IMR-90 (cell line): ENCODE results near the gene NHSL1. TPM values are rescaled to one million over a fixed set of nuclear protein-coding genes. Genes with fewer than 3 reads are reported as not detected.

Experiments used
- ATAC-seq: fragments of 200-7000 bp; cut with Tn5 transposase; 2 replicates; pipeline ENCODE4 v1.9.1; 2020; ENCODE audit warnings: low read depth, mild to moderate bottlenecking, moderate library complexity
- BruUV-seq: library from RNA; stranded (reverse); fragments of 400-500 nt; replicated peaks from 2 replicates; lab custom pipeline; 2021; lab: Mats Ljungman, UMichigan
- CTCF ChIA-PET: fragments of 300-600 bp; formaldehyde crosslinking; extraction: SDS; loops from one replicate; lab custom pipeline; 2021; ENCODE audit warnings: antibody characterized with exemption; lab: Yijun Ruan, JAX
- POLR2A ChIA-PET: fragments of 300-600 bp; sonication (Branson Sonifier 250); formaldehyde crosslinking; loops from one replicate; lab custom pipeline; 2022; ENCODE audit warnings: antibody characterized with exemption; ENCODE audit not compliant: unreplicated experiment; lab: Charles Lee
- DNase-seq: peaks from one replicate; pipeline ENCODE4 v3.0.0; 2013
- H2AFZ ChIP-seq: replicated peaks from 2 replicates; pipeline ENCODE3; 2013; ENCODE audit warnings: low read length, mild to moderate bottlenecking; ENCODE audit not compliant: poor library complexity
- H2AK5ac ChIP-seq: 2 replicates; pipeline ENCODE4 v1.6.1; 2013; ENCODE audit warnings: low read depth, low read length, inconsistent platforms
- H2AK9ac ChIP-seq: replicated peaks from 2 replicates; pipeline ENCODE3; 2013; ENCODE audit warnings: mild to moderate bottlenecking, low read depth, low read length, moderate library complexity; ENCODE audit not compliant: poor library complexity
- H2BK120ac ChIP-seq: 2 replicates; pipeline ENCODE4 v1.6.1; 2013; ENCODE audit warnings: low read depth, low read length, inconsistent platforms
- H2BK15ac ChIP-seq: 3 replicates; pipeline ENCODE4 v1.6.1; 2013; ENCODE audit warnings: low read depth, low read length, inconsistent platforms
- H2BK20ac ChIP-seq: 2 replicates; pipeline ENCODE4 v1.6.1; 2013; ENCODE audit warnings: low read depth, mild to moderate bottlenecking, inconsistent platforms, low read length, moderate library complexity
- H2BK5ac ChIP-seq: 2 replicates; pipeline ENCODE4 v1.6.1; 2013; ENCODE audit warnings: mild to moderate bottlenecking, low read depth, low read length, inconsistent platforms; ENCODE audit not compliant: poor library complexity, severe bottlenecking
- H3K14ac ChIP-seq: replicated peaks from 2 replicates; pipeline ENCODE4 v1.6.1; 2013; ENCODE audit warnings: low read depth, low read length, inconsistent platforms
- H3K18ac ChIP-seq: 2 replicates; pipeline ENCODE4 v1.6.1; 2013; ENCODE audit warnings: low read depth, low read length, control low read depth
- H3K23ac ChIP-seq: 2 replicates; pipeline ENCODE4 v1.6.1; 2013; ENCODE audit warnings: low read depth, low read length, inconsistent platforms
- H3K27ac ChIP-seq: 2 replicates; pipeline ENCODE4 v1.5.1; 2013; ENCODE audit warnings: mild to moderate bottlenecking, control low read depth, low read length; ENCODE audit not compliant: insufficient read depth
- H3K27me3 ChIP-seq: 2 replicates; pipeline ENCODE4 v1.6.1; 2013; ENCODE audit warnings: low read length; ENCODE audit not compliant: control insufficient read depth, insufficient read depth
- H3K36me3 ChIP-seq: 2 replicates; pipeline ENCODE4 v1.6.1; 2013; ENCODE audit warnings: low read length, mixed read lengths; ENCODE audit not compliant: control insufficient read depth, insufficient read depth
- H3K4ac ChIP-seq: 2 replicates; pipeline ENCODE4 v1.6.1; 2013; ENCODE audit warnings: low read depth, low read length, inconsistent platforms
- H3K4me1 ChIP-seq: 2 replicates; pipeline ENCODE4 v1.6.1; 2013; ENCODE audit warnings: low read length, mixed read lengths; ENCODE audit not compliant: control insufficient read depth, insufficient read depth
- H3K4me2 ChIP-seq: 2 replicates; pipeline ENCODE4 v1.6.1; 2013; ENCODE audit warnings: low read depth, mild to moderate bottlenecking, control low read depth, low read length, moderate library complexity
- H3K4me3 ChIP-seq: 2 replicates; pipeline ENCODE4 v1.5.1; 2013; ENCODE audit warnings: low read depth, mild to moderate bottlenecking, control low read depth, low read length, moderate library complexity; ENCODE audit not compliant: insufficient read depth
- H3K56ac ChIP-seq: 2 replicates; pipeline ENCODE4 v1.6.1; 2013; ENCODE audit warnings: low read length, inconsistent platforms; ENCODE audit not compliant: insufficient read depth; ENCODE audit errors: extremely low read depth
- H3K79me1 ChIP-seq, 2 experiments: 2 replicates each; pipeline ENCODE4 v1.6.1; 2013; ENCODE audit warnings: low read length in 2 of 2, inconsistent platforms in 1 of 2, low read depth in 1 of 2
- H3K9ac ChIP-seq: 2 replicates; pipeline ENCODE4 v1.6.1; 2013; ENCODE audit warnings: low read depth, low read length, control low read depth
- H3K9me1 ChIP-seq: 2 replicates; pipeline ENCODE4 v1.6.1; 2013; ENCODE audit warnings: low read length, inconsistent platforms; ENCODE audit not compliant: insufficient read depth
- H3K9me3 ChIP-seq: 2 replicates; pipeline ENCODE4 v1.6.1; 2013; ENCODE audit warnings: low read length; ENCODE audit not compliant: control insufficient read depth, insufficient read depth
- H4K20me1 ChIP-seq: 2 replicates; pipeline ENCODE4 v1.6.1; 2013; ENCODE audit warnings: low read length, inconsistent platforms; ENCODE audit not compliant: insufficient read depth
- H4K5ac ChIP-seq: 2 replicates; pipeline ENCODE4 v1.6.1; 2013; ENCODE audit warnings: mild to moderate bottlenecking, low read depth, low read length, control low read depth
- H4K8ac ChIP-seq, 2 experiments: 2 replicates each; pipeline ENCODE4 v1.6.1; 2013; ENCODE audit warnings: low read depth in 2 of 2, low read length in 2 of 2, control low read depth in 1 of 2, inconsistent platforms in 1 of 2
- H4K91ac ChIP-seq: 2 replicates; pipeline ENCODE4 v1.6.1; 2013; ENCODE audit warnings: low read depth, low read length, inconsistent platforms; ENCODE audit not compliant: insufficient read depth
- RAD21 ChIP-seq: IDR thresholded peaks from 2 replicates; pipeline ENCODE4 v1.6.1; 2012; ENCODE audit warnings: low read length, improper control_type of control experiment
- WGBS, 2 experiments: methylation state at CpG; one replicate each; pipeline versions ENCODE4 v1.1.5 to v1.1.7; 2013; ENCODE audit warnings: missing lambda C conversion rate in 2 of 2; ENCODE audit not compliant: insufficient read length in 1 of 2; ENCODE audit errors: extremely low coverage in 2 of 2; 5-methylcytosine and 5-hydroxymethylcytosine counted together
- dilution Hi-C: fragments of 300-500 bp; cut with HindIII; formaldehyde crosslinking; loops from one replicate; pipeline ENCODE4 v1.14.3; 2018; ENCODE audit warnings: low sequenced_read_pairs; ENCODE audit not compliant: unreplicated experiment
- in situ Hi-C: fragments of 300-500 bp; cut with MboI; formaldehyde crosslinking; loops from 3 replicates; pipeline ENCODE4 v1.14.3; 2019; ENCODE audit warnings: low sequenced_read_pairs, inconsistent platforms, mixed read lengths
- intact Hi-C: fragments of 100-400 bp; cut with micrococcal nuclease; formaldehyde crosslinking; loops from 2 replicates; pipeline ENCODE4 v1.10.0; 2022
- polyA plus RNA-seq, 3 experiments: library from polyadenylated mRNA; depleted of rRNA; stranded (reverse); fragments of >200 nt; gene quantifications; 2 replicates each; pipeline ENCODE4 v1.2.3, GENCODE V29; 2012; ENCODE audit warnings: low replicate concordance in 1 of 3
- total RNA-seq: library from RNA; depleted of rRNA; stranded (reverse); fragments of >200 nt; gene quantifications from 2 replicates; pipeline ENCODE4 v1.2.3, GENCODE V29; 2012

Gene NHSL1
- total and polyA plus RNA-seq, 2 of the 4 experiments (the other 2 are of a cell fraction) = 5.6 to 7.2 TPM

DNA sequence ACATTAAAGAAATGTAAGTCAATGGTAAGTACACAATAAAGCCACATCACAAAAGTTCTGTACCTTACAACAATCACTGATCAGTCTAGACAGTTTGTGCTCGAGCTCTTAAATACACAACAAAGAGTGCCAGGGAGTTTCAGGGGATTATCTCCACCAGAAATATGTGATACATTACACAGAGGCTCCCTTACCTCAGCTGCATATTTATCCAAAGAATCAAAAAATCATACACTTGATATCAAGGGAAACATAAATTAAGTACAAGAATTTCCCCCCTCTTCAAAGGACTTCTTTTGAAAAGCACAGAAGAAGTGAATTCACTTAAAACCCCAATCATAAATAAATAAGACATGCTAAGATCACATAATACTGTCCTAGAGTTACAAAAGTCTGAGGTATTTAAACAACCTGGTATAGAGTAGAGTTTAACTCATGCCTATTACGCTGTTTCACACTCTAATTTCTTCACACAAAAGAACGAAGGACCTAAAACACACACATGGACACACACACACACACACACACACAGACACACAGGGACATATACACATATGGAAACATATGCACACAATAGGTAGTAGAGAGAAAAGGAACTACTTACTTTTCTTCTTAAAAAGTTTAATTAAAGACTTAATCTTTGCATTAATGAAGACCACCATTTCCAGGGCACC, 528 bp downstream of the NHSL1 start:
- in situ Hi-C loops = no loop called here
- ATAC-seq = no peak; the same call in 1 of the 2 replicates

More for the DNA sequence above, 528 bp downstream of the NHSL1 start:
- Histone ChIP-seq H3K9me1 (no peaks in the 10 kb centered on the region), H4K8ac (no peak overlapping the region), H3K36me3 (peaks cover 2% of the 10 kb centered on the region; the same call in 1 of the 2 replicates), H3K14ac (no peak overlapping the region), H2BK15ac (no peak overlapping the region), H2AK5ac (no peak overlapping the region), H3K23ac (no peak overlapping the region), H4K20me1 (no peaks in the 10 kb centered on the region; the same call in 1 of the 2 replicates), H3K4me2 (no peak overlapping the region), H3K9ac (no peak overlapping the region), H3K18ac (no peak overlapping the region), H2BK20ac (no peak overlapping the region), H3K56ac (no peak overlapping the region), H2BK5ac (no peak overlapping the region), H3K79me1 (peaks cover 23 to 31% of the 10 kb centered on the region in 2 experiments), H2AFZ (no peak overlapping the region), H3K27me3 (no peaks in the 10 kb centered on the region), H3K4me3 (no peak overlapping the region), H3K4ac (no peak overlapping the region), H3K27ac (no peak overlapping the region), H2AK9ac (no peak overlapping the region), H3K9me3 (no peaks in the 10 kb centered on the region), H4K5ac (no peak overlapping the region), H2BK120ac (no peak overlapping the region), H4K91ac (no peak overlapping the region), H3K4me1 (peaks cover 5% of the 10 kb centered on the region; the same call in 1 of the 2 replicates)
- WGBS, 2 experiments = no CpG with 5 or more reads among the region's 3 CpGs
- BruUV-seq = no TSS peak
- ChIA-PET CTCF (interaction anchor here (1.1 kb wide), 1 partner anchor 10 kb away, joined by 3 read pairs; no protein-coding TSS in a partner anchor), POLR2A (no interaction called here)
- intact Hi-C loops = no loop called here
- DNase-seq = no peak
- dilution Hi-C loops = no loop called here
- no peak for TF ChIP-seq RAD21
